ENCODE data around the gene SYT15.

The SYT15 gene

DNA sequence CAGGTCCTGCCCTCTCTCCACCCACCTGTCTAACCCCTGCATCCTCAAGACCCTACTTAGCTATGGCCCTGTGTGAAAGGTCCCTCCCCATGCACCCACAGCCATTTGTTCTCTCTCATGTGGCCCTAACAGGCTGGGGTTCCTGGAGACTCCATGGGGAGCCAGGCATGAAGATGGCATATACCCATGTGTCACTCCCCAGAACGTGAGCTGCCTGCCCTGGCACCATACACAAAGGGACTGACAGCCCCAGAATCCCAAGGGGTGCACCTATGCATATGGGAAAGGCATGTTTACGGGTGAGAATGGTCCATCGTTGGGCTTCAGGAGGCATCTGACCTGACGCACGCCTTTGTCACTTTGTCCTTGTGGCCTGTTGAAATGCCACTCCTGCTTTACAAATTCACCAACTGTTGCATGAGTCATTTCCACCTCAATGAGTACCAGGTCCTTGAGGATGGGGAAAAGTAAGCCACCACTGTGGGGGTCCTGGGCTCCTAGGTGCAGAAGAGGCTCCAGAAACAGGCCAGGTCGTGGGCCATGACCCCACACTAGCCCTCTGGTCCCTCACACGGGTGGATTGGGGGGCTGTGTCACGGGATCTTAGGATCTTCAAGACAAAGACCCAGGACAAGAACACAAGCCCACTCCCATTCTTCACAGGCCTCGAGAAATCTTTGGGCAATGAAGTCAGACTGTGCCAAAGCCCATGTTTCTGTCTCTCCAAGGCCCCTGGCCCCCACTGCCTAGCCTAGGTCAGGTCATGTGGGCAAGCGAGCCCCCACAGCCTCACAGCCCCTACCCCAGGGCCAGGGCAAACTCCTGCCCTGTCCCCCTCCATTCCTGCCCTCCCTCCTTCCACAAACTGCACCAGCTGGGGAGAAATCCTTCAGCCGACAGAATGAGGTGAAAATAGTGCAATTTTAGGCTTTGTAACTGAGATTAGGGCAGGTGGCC, 31.1 kb upstream of the SYT15 start:
- TF ChIP-seq, protein P1, sequence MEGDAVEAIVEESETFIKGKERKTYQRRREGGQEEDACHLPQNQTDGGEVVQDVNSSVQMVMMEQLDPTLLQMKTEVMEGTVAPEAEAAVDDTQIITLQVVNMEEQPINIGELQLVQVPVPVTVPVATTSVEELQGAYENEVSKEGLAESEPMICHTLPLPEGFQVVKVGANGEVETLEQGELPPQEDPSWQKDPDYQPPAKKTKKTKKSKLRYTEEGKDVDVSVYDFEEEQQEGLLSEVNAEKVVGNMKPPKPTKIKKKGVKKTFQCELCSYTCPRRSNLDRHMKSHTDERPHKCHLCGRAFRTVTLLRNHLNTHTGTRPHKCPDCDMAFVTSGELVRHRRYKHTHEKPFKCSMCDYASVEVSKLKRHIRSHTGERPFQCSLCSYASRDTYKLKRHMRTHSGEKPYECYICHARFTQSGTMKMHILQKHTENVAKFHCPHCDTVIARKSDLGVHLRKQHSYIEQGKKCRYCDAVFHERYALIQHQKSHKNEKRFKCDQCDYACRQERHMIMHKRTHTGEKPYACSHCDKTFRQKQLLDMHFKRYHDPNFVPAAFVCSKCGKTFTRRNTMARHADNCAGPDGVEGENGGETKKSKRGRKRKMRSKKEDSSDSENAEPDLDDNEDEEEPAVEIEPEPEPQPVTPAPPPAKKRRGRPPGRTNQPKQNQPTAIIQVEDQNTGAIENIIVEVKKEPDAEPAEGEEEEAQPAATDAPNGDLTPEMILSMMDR (conservative IDR thresholded peaks at IDR 0.05; ENCODE audit: control insufficient read depth, insufficient read depth, low read depth, low read length): no peak
- no peak overlapping the region for H3K4me3 ChIP-seq (ENCODE audit: control insufficient read depth, low read depth, low read length)
- no peak for DNase-seq (ENCODE audit: low read depth)

DNA sequence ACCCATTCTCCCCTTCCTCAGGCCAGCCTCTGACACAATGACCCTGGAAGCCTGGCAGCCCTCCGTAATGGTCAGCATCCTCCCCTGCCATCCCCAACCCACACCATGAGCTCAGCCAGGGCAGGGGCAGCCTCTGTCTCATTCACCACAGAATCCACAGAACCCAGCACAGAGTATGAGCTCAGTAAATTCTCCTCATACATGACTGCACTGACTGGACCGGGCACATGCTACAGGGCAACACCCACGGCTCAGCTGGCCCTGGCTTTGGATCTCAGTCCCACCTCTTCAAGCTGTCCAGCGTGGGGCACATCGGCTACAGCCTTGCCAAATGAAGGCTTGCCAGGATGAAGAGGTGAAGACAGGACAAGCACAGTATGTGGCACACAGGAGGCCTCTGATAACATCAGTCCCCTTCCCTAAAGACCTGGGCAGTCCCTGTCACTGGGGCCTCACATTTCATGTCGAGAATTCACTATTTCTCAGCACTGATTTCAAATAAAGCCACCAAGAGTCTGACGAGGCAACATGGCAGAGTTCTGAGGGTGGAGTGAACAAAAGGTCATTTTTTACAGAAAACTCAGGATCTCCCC, 30.3 kb upstream of the SYT15 start:
- no peak for DNase-seq (ENCODE audit: low read depth)
- H3K4me3 ChIP-seq (ENCODE audit: control insufficient read depth, low read depth, low read length): no peak overlapping the region
- TF ChIP-seq, protein P1 (conservative IDR thresholded peaks at IDR 0.05; ENCODE audit: control insufficient read depth, insufficient read depth, low read depth, low read length): no peak

DNA sequence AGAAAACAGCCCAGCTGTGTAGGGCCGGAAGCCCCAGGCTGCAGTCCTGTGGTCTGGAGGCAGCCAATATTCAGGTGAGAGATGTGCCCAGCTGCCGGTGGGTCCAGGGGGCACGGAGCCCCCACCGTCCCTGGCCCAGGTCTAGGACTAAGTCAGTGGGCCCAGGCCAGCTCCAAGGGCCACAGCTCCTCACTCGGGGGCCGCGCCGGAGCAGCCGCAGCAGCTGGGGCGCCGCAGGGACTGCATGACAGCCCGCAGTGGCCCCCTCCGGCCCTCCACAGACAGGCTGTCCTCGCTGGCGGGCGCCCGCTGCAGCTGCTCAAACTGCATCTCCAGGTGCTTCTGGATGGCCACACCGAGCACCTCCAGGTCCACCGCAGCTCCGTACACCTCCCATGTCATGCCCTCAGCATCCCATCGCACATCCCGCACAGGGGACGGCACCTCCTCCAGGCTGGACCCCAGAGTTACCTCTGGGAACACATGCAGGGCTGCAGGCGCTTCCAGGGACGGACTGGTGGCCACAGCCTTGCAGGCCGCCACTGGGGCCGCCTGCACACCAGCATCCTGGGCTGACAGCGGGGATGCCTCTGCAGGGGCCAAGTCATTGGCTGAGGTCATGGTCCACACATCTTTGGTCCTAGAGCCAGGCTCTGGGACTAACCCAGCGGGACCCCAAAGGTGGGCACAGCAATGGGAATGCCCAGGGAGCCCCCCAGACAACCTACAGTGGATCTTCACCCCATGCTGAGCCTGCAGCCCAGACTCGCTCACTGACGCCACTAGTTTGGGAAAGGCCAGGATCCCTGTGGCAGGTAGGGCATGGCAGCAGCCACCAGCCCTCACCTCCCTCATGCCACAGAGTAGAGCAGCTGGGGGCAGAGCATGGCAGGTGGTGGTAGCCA, 29.5 kb upstream of the SYT15 start:
- TF ChIP-seq, protein P1 (conservative IDR thresholded peaks at IDR 0.05; ENCODE audit: control insufficient read depth, insufficient read depth, low read depth, low read length): no peak
- no peak for DNase-seq (ENCODE audit: low read depth)
- no peak overlapping the region for H3K4me3 ChIP-seq (ENCODE audit: control insufficient read depth, low read depth, low read length)

DNA sequence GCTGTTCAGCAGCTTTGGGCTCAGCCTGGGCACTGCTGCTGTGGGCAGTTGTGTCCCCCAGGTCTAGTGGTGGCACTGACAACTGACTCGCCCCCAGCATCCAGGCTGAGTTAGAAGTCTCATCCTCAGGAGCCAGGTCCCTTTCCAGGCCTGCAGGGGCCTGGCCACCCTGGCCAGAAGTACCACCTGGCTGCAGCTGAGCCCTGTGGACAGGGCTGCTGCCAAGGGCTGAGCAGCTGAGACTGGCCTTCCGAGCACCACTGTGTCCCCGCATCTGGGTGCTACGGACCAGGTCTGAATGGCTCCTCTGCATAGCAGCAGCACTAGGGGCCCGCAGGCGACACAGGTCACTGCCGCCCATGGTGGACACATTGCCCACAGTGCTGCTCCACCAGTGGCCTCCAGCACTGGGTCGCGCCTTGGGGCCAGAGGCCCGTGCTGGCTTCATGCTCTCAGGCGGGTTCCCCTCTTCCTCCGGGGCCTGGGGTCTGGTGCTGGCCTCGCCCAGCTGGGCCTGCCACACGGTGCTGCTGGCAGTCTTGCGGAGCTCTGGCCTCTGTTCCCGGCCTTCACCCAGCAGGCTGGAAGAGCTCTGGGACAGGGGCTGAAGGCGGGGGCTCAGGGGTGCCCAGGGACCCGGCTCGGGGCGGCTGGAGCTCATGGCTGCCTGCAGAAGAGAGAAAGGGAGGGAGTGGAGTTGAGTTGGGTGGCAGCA, 28.7 kb upstream of the SYT15 start:
- TF ChIP-seq, protein P1 (conservative IDR thresholded peaks at IDR 0.05; ENCODE audit: control insufficient read depth, insufficient read depth, low read depth, low read length): no peak
- DNase-seq (ENCODE audit: low read depth): no peak
- no peak overlapping the region for H3K4me3 ChIP-seq (ENCODE audit: control insufficient read depth, low read depth, low read length)

DNA sequence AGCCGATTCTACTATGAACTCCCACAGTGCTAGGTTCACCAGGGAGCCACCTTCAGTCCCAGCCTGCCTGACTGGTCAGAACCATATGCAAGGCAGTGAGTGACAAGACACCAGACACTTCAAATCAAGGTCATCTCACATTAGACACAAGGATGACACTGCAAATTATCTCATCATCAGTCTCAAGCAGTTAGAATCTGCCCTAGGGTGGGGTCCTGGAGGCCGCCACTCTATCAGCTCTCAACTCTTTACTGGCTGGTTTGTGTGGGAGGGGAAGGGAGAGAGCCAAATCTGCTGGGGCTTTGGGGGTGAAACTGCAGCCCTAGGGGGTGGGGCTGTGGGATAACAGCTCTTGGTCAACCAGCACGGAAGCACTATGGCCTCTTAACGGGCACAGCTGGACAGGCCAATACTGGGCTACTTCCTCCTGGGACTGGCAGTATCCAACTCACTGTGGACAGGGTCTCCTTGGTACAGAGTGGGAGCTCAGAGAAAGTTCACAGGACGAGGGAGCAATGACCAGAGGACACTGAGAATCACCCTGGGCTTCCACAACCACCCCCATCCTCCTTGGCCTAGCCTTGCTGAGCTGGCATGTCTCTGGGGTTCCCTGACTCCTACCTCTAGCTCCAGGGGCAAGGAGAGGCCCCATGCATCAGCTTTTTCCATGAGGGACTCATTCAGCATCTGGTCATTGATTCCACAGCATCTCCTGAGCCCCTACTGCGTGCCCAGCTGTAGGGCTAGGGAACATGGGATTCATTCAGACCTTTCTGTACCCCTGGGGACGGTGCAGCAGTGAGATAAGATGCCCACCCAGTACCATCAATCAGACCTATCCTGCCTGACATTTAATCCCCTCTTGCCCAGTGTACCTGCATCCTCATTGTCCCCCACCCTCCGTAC, 27.9 kb upstream of the SYT15 start:
- H3K4me3 ChIP-seq (ENCODE audit: control insufficient read depth, low read depth, low read length): no peak overlapping the region
- no peak for DNase-seq (ENCODE audit: low read depth)
- TF ChIP-seq, protein P1 (conservative IDR thresholded peaks at IDR 0.05; ENCODE audit: control insufficient read depth, insufficient read depth, low read depth, low read length): no peak

All from fibroblast of mammary gland (primary cell).